ENCODE measurements around the gene AK2.
"Not testable (repeated sequence)": the region's sequence is repeated elsewhere in the genome, so short reads cannot be mapped to it uniquely, and the experiment has no call there.

Gene AK2

DNA sequence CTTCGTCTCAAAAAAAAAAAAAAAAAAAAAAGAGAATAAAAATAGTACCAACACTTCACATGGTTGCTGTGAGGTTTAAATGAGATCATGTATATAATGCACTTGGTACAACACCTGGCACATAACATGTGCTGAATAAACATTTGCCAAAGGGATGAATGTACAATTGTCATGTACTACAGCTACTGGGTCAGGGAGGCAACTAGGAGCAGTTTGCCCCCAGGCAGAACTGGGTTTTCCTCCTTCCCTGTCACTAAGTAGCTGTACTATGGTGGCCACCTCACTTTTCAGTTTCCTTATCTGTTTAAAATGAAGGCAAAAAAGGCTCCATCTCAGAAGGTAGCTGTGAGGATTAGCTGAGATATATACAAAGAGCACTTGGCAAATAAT is 11.5 kb downstream of the AK2 start:
- TF ChIP-seq, protein P1, sequence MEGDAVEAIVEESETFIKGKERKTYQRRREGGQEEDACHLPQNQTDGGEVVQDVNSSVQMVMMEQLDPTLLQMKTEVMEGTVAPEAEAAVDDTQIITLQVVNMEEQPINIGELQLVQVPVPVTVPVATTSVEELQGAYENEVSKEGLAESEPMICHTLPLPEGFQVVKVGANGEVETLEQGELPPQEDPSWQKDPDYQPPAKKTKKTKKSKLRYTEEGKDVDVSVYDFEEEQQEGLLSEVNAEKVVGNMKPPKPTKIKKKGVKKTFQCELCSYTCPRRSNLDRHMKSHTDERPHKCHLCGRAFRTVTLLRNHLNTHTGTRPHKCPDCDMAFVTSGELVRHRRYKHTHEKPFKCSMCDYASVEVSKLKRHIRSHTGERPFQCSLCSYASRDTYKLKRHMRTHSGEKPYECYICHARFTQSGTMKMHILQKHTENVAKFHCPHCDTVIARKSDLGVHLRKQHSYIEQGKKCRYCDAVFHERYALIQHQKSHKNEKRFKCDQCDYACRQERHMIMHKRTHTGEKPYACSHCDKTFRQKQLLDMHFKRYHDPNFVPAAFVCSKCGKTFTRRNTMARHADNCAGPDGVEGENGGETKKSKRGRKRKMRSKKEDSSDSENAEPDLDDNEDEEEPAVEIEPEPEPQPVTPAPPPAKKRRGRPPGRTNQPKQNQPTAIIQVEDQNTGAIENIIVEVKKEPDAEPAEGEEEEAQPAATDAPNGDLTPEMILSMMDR (IDR thresholded peaks at IDR 0.05; ENCODE audit: low read depth, low read length) = no peak
- H3K4me3 ChIP-seq (ENCODE audit: low read depth, low read length) = no peak overlapping the region
- in situ Hi-C loops (cut with HindIII; ENCODE audit: low sequenced_read_pairs) = no loop called here
- no peak for DNase-seq (ENCODE audit: low read depth, low spot score)

DNA sequence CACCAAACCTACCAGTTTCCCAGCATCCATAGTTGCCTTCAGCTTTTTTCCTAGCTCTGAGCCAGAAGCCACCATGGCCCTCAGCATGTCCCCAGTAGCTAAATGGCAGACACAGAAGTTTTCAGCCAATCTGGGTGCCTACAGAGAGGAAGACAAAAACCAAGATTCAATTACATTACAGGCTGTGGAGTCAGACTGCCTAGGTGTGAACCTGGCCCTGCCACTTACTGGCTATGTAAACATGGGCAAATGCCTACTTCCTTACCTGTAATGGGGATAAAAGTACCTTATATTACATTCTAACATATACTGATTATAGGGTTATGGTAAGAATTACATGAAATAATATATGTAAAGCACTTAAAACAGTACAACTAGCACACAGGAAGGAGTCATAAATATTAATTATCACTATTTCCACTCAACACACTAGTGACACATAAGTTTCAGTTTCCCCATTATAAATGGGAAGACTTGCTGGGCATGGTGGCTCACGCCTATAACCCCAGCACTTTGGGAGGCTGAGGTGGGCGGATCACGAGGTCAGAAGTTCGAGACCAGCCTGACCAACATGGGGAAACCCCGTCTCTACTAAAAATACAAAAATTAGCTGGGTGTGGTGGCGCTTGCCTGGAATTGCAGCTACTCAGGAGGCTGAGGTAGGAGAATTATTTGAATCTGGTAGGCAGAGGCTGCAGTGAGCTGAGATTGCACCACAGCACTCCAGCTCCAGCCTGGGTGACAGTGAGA is 12.1 kb downstream of the AK2 start:
- DNase-seq (ENCODE audit: low read depth, low spot score); in situ Hi-C loops (cut with HindIII; ENCODE audit: low sequenced_read_pairs); H3K4me3 ChIP-seq (ENCODE audit: low read depth, low read length): not testable (repeated sequence)

DNA sequence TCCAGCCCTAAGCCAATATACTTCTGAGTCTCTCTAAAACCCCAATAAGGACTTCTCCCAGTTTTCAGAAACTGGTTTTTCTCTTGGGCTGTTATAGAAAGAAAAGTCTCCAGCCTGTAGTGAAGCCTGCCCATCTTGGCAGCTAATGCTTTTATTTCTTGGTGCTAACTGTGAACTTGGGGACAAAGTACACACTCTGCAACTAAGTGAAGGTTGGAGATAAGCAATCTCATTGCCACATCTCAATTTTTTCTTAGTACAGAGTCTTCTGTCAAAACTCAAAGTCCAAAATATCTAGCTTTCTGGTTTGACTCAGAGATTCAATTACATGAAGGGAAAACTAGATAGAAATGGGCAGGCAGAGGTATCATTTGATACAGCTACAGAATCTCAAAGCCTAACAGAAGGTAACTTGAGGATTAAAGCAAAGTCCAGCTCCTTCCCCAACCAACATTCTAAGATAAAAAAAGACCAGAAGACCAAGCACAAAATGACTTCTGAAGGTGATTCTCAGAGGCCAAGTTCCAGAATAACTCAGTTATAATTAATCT is 14.0 kb downstream of the AK2 start:
- TF ChIP-seq, protein P1 (IDR thresholded peaks at IDR 0.05; ENCODE audit: low read depth, low read length) = no peak
- in situ Hi-C loops (cut with HindIII; ENCODE audit: low sequenced_read_pairs) = no loop called here
- no peak overlapping the region for H3K4me3 ChIP-seq (ENCODE audit: low read depth, low read length)
- DNase-seq (ENCODE audit: low read depth, low spot score) = no peak

DNA sequence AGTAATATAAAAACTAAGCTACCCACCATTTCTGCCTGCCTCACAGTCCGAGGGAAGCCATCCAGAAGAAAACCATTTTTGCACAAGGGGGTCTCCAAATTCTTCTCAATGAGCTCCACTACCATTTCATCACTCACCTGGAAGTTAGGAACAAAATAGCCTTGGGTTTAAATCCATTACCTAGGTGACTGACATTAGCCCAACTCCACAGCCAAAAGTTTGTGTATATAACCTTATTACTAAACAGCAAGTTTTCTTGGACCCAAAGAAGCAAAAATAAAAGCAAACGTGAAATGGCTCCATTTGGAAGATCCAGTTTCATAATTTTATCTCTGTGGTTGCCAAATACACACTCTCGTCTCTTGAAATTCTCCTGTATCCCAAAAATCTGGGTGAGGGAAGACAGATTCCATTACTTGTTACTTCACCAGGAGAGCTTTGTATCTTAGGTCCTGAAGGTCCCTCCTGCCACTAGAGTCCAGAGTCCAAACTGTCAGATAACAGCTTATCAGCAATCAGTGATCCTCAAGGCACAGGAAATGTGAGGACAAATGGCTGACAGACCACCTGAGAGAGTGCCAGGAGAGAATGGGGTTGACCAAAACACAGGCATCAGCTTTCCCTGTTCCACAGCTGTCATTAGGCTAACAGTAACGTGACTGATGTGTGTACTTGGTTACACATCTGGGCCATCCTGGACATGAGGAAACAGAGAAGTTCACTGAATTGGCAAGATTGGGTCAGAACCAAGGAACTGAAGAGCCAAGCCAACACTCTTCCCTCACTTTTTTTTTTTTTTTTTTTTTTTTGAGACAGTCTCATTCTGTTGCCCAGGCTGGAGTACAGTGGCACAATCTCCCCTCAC is 14.9 kb downstream of the AK2 start:
- TF ChIP-seq, protein P1 (IDR thresholded peaks at IDR 0.05; ENCODE audit: low read depth, low read length) = no peak
- in situ Hi-C loops (cut with HindIII; ENCODE audit: low sequenced_read_pairs) = no loop called here
- no peak overlapping the region for H3K4me3 ChIP-seq (ENCODE audit: low read depth, low read length)
- no peak for DNase-seq (ENCODE audit: low read depth, low spot score)

DNA sequence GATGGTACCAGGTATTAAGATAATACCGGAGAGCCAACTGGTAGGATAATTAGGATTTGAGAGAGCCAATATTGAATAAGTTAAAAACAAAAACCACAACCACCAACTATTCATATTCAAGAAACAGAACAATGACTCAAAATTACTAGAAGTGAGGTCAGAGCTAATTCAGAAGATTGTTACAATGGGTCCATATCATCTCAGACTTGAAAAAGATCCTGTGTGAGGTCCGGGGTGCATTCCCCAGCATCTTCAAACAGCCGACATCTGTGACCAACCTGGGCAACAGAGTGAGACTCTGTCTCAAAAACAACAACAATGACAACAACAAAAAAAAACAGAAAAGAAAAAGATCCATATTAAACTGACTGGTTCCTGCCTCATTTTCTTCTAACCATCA is 18.6 kb downstream of the AK2 start:
- in situ Hi-C loops (cut with HindIII; ENCODE audit: low sequenced_read_pairs) = no loop called here
- TF ChIP-seq, protein P1 (IDR thresholded peaks at IDR 0.05; ENCODE audit: low read depth, low read length) = no peak
- H3K4me3 ChIP-seq (ENCODE audit: low read depth, low read length) = no peak overlapping the region
- no peak for DNase-seq (ENCODE audit: low read depth, low spot score)

DNA sequence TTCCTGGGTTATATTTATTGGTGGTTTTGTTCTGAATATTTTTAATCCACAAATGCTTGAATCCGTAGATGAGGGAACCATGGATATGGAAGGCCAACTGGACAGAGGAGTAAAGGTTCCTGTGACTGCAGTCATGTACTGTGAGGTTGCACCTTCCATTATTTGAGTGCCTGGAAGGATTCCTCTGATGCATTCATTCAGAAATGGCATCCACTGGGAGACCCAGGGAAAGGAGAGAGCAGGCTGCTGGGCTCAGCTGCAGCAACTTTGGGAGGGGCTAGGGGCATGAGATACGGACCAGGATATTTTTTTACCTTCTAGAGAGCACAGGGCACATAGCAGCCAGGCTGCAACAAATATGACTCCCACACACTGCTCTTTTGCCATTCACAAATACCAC is 19.5 kb downstream of the AK2 start:
- no peak for DNase-seq (ENCODE audit: low read depth, low spot score)
- TF ChIP-seq, protein P1 (IDR thresholded peaks at IDR 0.05; ENCODE audit: low read depth, low read length) = no peak
- H3K4me3 ChIP-seq (ENCODE audit: low read depth, low read length) = no peak overlapping the region
- in situ Hi-C loops (cut with HindIII; ENCODE audit: low sequenced_read_pairs) = no loop called here

DNA sequence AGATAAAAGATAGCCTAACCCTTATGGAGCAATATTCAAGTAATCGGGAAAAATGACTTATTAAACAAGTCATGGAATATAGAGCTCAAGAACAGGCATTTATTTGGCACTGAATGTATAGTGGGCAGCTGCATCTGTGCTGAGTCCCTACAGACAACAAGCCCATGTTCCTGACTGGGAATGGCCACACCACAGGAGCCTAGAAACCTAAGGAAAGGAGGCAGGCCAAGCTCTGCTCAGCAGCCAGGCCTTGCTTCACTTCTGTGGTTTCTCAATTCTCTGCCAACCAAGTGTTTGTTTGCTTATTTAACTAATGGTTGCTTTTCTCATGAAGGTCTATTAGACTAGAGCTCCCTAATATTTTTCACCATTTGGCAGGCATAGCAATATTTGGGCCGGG is 21.5 kb downstream of the AK2 start:
- no peak overlapping the region for H3K4me3 ChIP-seq (ENCODE audit: low read depth, low read length)
- peak; percentile 43 for DNase-seq (ENCODE audit: low read depth, low spot score)
- TF ChIP-seq, protein P1 (IDR thresholded peaks at IDR 0.05; ENCODE audit: low read depth, low read length) = no peak
- in situ Hi-C loops (cut with HindIII; ENCODE audit: low sequenced_read_pairs) = no loop called here
